GM19043 (cell line): ENCODE measurements around the gene HDAC5.
"Not testable (repeated sequence)": the region's sequence is repeated elsewhere in the genome, so short reads cannot be mapped to it uniquely, and the experiment has no call there.

Source experiments
- ATAC-seq: cut with Tn5 transposase; IDR thresholded peaks from one replicate; pipeline ENCODE4 v1.9.1; 2021; ENCODE audit warnings: low read depth; ENCODE audit not compliant: unreplicated experiment

The HDAC5 gene

GRCh38 chr17:44038604-44039011 lies 84.8 kb downstream of the HDAC5 start:
- ATAC-seq = no peak

- ATAC-seq = no peak
These were observed 86.0 kb downstream of the HDAC5 start for GRCh38 chr17:44037471-44037870.

- ATAC-seq = not testable (repeated sequence)
These were observed 88.8 kb downstream of the HDAC5 start for GRCh38 chr17:44034688-44035087.

GRCh38 chr17:44033861-44034408 lies 89.5 kb downstream of the HDAC5 start:
- ATAC-seq = no peak

GRCh38 chr17:44030482-44030881 lies 93.0 kb downstream of the HDAC5 start:
- ATAC-seq = no peak

- ATAC-seq = no peak
These were observed 93.7 kb downstream of the HDAC5 start for GRCh38 chr17:44029736-44030135.
